ENCODE data around the gene SAMD4A.

DNA sequence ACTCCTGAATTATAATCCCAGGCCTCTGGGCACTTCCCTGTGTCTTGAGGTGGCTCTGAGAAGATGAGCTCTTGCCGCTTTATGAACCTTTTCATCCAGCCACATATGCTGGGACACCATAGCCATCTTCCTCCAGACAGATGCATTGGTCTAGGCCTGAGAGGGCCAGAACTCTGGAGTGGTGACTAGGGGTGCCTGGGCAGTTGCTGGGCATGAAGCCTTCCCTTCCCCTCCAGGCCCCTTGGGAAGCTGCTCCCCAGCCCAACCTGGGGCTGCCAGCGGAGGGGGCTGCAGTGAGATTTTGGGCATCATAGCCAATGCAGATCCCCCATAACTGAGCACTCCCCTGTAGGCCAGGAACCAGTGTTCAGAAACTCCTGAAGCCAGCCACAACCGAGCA is 200.5 kb downstream of the SAMD4A start:
- TF ChIP-seq, protein P1, sequence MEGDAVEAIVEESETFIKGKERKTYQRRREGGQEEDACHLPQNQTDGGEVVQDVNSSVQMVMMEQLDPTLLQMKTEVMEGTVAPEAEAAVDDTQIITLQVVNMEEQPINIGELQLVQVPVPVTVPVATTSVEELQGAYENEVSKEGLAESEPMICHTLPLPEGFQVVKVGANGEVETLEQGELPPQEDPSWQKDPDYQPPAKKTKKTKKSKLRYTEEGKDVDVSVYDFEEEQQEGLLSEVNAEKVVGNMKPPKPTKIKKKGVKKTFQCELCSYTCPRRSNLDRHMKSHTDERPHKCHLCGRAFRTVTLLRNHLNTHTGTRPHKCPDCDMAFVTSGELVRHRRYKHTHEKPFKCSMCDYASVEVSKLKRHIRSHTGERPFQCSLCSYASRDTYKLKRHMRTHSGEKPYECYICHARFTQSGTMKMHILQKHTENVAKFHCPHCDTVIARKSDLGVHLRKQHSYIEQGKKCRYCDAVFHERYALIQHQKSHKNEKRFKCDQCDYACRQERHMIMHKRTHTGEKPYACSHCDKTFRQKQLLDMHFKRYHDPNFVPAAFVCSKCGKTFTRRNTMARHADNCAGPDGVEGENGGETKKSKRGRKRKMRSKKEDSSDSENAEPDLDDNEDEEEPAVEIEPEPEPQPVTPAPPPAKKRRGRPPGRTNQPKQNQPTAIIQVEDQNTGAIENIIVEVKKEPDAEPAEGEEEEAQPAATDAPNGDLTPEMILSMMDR (conservative IDR thresholded peaks at IDR 0.05; ENCODE audit: low read depth, low read length) = no peak
- TF ChIP-seq POLR2A (IDR thresholded peaks at IDR 0.05; ENCODE audit: low read depth, low read length) (no peak), FOS (IDR thresholded peaks at IDR 0.05; ENCODE audit: low read depth, low read length) (no peak), RFX5 (IDR thresholded peaks at IDR 0.05; ENCODE audit: low read depth, low read length) (no peak), SMC3 (IDR thresholded peaks at IDR 0.05; ENCODE audit: low read depth, low read length) (no peak), MXI1 (IDR thresholded peaks at IDR 0.05; ENCODE audit: borderline replicate concordance, low read depth, low read length) (no peak), RAD21 (IDR thresholded peaks at IDR 0.05; ENCODE audit: low read length) (no peak), CHD1 (IDR thresholded peaks at IDR 0.05; ENCODE audit: low read depth, low read length) (no peak), CEBPB (IDR thresholded peaks at IDR 0.05; ENCODE audit: low read depth, low read length) (no peak), MAFK (IDR thresholded peaks at IDR 0.05; ENCODE audit: low read depth, low read length) (no peak)
- TF ChIP-seq, protein P2, sequence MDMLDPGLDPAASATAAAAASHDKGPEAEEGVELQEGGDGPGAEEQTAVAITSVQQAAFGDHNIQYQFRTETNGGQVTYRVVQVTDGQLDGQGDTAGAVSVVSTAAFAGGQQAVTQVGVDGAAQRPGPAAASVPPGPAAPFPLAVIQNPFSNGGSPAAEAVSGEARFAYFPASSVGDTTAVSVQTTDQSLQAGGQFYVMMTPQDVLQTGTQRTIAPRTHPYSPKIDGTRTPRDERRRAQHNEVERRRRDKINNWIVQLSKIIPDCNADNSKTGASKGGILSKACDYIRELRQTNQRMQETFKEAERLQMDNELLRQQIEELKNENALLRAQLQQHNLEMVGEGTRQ (IDR thresholded peaks at IDR 0.05; ENCODE audit: low read depth, low read length) = no peak
